Inferior parietal cortex (tissue), 1 donor: ENCODE measurements around the gene RPAP2.
"Not testable (repeated sequence)": the region's sequence is repeated elsewhere in the genome, so short reads cannot be mapped to it uniquely, and the experiment has no call there.

ENCODE experiments used
- DNase-seq: peaks from one replicate; pipeline ENCODE4 v3.0.0-alpha.2; 2016; ENCODE audit errors: extremely low spot score

RPAP2 gene

DNA sequence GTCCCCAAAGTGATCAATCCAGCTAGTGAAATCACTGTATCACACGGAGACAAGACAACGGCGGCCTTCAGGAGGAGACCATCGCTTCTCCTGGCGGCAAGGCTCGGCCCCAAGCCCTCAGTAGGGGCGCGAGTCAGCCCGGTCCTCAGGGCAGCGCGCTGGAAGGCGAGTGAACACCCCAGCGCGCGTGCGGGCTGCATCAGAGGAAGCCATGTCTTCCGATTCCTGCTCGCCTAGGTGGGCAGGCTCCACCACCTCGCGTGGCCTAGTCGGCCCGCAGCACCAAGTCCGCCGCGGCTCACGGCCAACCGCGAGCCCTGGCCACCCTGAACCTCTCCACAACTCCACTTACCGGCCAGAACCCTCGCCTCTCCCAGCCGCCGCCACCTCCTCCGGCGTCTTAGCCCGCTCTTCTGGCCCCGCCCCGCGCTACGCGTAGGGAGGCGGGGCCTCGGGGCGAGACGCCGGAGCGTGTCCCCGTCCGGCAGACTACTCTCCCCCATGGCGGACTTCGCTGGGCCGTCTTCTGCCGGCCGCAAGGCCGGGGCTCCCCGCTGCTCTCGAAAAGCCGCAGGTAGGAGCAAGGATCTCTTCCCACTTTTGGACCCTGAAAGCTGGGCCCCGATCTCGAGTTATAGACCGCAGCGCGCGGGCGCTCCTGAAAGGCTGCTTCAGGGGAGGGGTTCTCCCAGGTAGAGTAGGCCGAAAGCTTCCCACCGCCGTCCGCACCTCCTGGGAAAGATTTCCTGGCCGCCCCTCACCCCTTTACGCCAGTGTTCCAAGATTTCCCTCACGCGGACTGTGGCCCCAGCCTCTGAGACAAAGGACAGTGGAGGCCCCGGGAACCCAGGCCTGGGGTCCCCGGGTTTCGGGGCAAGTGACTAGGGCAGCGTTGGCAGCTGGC, at the start of gene RPAP2, which contains the start of gene GLMN:
RPAP2 (plus strand) TSS at position 487 of the 904 bp plus-strand sequence; CDS start at position 502, 15 bp downstream.
GLMN (minus strand) TSS at position 415 of the 904 bp plus-strand sequence. CDS start 988 bp downstream, outside the sequence.
- DNase-seq: peak; percentile 87

DNA sequence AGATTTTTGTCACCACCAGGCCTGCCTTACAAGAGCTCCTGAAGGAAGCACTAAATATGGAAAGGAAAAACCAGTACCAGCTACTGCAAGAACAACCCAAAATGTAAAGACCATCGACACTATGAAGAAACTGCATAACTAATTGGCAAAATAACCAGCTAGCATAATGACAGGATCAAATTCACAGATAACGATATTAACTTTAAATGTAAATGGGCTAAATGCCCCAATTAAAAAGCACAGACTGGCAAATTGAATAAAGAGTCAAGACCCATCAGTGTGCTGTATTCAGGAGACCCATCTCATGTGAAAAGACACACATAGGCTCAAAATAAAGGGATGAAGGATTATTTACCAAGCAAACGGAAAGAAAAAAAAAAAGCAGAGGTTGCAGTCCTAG, 44.1 kb upstream of the RPAP2 start:
- not testable (repeated sequence) for DNase-seq

DNA sequence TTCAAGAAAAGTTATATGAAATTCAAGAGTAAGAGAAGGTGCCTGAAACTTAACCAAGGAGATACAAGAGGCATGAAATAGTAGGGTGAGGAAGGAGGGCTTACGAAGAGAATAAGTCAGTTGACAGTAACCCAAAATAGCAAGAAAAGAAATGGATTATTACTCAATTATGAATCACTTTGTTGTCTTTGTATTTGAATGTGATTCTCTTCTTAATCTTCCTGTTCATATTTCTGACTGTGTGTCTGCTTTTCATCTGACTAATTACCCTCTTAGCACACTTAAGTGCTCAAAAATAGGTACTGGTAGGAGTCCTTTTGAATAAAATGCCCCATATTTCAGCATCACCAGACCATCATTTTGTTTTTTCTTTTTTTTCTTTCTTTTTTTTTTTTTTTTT, 39.5 kb upstream of the RPAP2 start:
- no peak for DNase-seq

DNA sequence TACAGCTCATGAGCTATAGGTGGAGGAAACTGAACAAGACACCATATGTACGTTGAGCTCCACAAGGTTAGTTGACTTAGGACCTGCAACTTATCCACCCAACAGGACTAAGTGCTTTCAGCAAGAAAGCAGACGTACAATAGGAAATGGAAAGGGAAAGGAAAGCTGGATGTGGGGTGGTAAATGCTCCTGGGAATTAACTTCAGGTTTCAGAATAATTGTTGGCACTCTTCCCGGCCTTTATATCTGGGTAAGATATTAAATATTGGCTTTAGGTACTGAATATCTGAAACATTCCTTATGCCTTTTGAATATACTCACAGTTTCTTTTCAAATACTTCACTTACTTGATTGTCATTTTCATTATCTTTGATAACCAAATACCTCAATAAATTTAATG, 36.3 kb upstream of the RPAP2 start:
- DNase-seq: no peak

DNA sequence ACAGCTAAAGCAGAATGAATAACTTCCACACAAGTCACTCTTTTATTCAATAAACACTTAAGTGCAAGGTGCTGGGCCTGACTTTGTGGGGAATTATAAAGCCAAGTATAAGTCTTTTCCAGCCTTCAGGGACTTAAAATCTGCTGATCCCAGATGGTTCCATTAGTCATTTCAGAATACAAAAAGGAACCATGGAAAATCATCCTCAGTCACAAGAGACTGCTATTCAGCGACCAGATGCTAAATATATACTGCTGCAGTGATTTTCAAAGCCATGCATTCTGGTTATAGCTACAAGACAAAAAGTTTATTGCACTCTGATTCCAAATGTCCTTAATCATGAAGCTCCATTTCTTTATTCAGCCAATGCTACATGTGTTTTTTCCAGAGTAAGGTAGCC, 25.8 kb upstream of the RPAP2 start:
- DNase-seq: peak; percentile 57

DNA sequence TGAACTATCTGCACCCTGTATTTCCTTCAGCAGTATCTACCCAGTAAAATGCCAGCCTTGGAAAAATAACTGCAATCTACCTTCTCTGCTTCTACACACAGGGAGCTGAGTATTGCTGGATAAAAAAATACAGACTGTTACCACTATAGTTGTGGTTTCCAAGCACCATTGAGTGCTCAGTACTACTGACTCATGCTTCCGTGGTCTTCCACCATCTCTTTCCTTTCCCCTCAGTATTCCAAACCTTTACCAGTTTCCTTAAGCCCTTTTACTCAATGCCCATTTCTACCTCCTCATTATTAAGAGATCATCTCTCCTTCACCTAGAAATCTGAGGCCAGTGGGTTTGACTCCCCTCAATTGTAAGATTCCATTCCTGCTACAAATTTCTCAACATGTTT, 23.9 kb upstream of the RPAP2 start:
- no peak for DNase-seq

DNA sequence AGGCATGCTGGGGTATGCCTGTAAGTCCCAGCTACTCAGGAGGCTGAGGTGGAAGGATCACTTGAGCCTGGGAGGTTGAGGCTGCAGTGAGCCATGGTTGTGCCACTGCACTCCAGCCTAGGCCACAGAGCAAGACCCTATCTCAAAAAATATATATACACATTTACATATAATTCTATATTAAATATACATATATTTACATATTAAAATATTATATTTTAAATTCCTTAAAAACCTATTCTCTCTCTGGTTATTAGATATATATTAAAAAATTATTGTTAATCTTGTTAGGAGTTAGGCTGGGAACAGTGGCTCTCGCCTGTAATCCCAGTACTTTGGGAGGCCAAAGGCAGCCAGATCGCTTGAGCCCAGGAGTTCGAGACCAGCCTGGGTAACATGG, 22.8 kb upstream of the RPAP2 start:
- no peak for DNase-seq

DNA sequence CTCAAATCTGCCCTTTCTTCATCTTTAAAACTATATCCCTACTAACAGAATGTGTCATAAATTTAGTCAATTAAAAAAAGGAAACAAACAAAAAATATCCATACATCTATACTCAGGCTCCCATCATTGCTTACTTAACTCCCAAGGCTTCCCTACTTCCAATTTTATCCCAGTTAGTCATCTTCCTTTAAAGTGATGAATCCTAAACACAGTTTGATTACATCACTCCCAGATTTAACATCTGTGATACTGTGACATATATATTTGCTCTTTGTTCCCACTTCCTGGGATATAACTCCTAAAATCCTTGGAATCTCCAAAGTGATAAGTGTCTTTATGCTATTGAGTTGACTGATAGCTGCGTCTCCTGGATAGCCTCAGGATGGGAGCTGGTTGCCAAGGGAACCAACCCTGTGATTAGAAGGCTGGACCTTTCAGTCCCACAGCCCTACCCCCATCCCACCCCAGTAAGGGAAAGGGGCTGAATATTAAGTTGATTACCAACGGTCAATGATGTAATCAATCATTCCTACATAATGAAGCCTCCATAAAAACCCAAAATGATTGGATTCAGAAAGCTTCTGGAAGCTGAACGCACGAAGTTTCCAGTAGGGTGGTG, 21.6 kb upstream of the RPAP2 start:
- DNase-seq: peak; percentile 25

DNA sequence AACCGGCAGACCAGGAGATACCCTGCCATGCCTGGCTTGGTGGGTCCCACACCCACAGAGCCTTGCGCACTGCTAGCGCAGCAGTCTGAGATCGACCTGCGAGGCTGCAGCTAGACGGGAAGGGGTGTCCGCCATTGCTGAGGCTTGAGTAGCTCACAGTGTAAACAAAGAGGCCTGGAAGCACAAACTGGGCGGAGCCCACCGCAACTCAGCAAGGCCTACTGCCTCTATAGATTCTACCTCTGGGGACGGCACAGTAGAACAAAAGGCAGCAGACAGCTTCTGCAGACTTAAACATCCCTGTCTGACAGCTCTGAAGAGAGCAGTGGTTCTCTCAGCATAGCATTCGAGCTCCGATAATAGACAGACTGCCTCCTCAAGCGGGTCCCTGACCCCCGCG, 19.1 kb upstream of the RPAP2 start:
- not testable (repeated sequence) for DNase-seq

DNA sequence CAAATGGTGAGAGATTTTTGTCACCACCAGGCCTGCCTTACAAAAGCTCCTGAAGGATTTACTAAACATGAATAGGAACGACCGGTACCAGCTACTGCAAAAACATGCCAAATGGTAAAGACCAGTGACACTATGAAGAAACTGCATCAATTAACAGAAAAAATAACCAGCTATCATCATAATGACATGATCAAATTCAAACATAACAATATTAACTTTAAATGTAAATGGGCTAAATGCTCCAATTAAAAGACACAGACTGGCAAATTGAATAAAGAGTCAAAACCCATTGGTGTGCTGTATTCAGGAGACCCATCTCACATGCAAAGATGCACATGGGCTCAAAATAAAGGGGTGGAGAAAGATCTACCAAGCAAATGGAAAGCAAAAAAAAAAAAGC, 17.4 kb upstream of the RPAP2 start:
- not testable (repeated sequence) for DNase-seq

DNA sequence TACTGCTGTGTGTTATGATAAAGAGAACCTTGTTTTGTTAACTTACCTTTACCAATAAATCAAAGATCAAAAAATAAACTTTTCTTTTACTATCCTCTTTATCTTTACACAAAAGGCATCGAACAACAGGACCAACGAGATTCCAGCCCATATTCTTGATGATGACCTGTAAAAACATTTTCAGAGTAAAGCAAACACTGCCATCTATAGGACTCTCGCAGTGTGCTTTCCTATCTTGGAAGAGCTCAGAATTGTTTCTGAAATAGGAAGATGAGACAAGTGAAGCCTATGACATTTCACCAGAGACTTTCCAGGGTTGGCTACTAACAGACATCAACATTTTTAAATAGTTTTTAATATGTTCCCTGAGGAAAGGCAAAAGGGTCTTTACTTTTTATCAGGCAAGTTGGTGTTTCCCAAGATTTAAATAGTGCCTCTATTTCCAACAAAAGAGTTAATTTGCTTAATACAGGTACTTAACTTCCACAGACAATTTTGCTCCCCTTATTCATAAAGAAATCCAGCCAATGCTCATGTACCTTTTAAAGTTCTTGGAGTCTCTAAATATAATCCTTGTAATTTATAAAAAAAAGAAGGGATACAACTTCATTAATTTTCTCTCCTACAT, 7.4 kb upstream of the RPAP2 start:
- peak; percentile 84 for DNase-seq

DNA sequence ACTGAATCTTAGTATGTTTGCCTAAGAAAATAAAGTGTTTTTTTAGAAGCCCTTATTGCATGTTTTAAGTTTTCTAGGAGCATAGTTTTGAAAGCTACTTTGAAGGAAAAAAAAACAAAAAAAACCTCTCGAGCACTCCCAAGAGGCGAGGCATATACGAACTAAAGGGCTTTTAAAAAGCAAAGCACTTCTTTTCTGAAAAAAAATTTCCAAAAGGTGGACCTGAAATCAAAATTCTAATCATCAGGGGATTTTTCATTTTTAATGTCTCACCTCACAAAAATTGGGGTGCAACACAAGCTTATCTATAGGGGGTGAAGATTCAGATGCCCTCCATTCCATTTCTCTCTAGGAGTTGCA, 666 bp upstream of the RPAP2 start:
- DNase-seq: no peak

DNA sequence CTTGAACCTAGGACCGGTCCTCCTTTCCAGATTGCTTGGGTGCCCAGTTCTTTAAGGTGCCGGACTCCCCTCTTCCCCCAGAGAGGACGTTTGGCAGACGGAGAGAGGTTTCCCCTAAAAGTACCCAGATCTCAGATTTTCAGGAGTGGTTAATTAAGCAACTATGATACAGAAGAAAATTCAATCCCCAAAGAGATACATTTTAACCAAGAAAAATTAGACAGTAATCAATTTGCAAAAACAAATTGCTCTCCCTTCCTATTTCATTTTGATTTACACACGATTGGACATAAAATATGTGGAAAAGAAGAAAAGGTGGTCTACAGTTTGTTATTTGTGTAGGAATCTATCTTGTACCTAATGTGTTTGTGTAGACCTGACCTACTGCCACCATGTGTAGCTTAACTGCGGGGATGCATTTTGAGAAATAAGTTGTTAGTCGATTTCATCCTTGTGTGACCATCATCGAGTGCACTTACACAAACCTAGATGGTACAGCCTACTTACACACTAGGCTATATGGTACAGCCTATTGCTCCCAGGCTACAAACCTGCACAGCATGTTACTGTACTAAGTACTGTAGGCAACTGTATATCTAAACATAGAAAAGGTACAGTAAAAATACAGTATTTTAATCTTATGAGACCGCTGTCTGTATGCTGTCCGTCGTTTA, 755 bp downstream of the RPAP2 start:
- no peak for DNase-seq

DNA sequence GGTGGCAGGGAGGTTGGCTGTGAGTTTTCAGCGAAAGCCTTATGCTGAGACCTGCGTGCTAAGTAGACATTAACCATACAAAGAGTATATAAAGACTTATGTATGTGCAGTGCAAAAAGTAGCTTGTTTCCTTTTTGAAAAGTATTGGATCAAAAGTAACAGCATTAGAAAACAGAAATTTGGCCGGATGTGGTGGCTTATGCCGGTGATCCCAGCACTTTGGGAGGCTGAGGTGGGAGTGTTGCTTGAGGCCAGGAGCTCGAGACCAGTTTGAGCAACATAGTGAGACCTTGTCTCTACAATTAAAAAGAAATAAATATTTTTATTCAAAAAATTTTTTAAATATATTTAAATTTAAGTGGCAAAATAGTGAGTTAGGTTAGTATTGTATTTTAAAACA, 2.2 kb downstream of the RPAP2 start:
- no peak for DNase-seq

DNA sequence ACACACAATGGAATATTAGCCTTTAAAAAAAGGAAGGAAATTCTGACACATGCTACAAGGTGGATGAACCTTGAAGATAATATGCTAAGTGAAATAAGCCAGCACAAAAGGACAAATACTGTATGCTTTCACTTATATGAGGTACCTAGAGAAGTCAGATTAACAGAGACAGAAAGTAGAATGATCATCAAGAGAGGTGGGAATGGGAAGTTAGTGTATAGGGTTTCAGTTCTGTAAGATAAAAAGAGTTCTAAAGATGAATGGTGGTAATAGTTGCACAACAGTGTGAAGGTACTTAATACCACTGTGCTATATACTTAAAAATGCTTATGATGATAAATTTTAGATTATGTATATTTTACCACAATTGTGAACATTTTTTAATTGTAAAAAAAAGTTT, 7.2 kb downstream of the RPAP2 start:
- no peak for DNase-seq

DNA sequence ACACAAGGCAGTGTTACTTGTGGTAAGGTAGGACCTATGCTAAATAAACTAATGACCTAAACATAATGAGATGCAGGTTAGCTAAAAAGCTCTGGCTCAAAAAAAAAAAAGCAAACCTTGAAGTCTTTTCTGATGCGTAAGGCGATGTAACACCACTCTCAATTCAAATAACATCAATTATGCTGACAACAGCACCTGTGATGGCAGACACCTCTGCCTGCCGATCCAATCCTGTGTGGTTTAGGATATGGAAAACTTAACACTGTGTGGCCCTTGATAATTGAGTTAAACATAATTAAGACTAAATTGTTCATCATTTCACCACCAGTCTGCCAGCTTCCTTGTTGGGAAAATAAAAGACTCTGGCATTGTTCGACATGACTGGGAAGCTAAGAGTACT, 9.1 kb downstream of the RPAP2 start:
- DNase-seq: no peak

DNA sequence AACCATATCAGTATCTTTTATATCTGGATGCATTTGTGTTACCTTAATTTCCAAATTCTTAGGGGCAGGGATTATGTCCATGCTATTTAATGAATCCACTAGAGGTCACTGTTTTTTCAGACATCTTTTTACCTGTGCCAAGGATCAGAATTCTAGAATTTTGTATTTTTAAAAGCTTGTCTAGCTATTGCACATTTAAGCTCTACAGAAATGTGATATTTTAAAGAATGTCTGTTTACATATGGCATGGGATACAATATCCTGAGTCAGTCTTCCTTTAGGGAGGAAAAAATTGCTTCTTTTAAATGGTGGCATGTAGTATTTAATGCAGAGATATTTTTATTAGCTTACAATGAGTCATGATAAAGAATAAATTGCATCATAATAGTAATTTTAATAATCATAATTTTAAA, 11.3 kb downstream of the RPAP2 start:
- peak; percentile 57 for DNase-seq

DNA sequence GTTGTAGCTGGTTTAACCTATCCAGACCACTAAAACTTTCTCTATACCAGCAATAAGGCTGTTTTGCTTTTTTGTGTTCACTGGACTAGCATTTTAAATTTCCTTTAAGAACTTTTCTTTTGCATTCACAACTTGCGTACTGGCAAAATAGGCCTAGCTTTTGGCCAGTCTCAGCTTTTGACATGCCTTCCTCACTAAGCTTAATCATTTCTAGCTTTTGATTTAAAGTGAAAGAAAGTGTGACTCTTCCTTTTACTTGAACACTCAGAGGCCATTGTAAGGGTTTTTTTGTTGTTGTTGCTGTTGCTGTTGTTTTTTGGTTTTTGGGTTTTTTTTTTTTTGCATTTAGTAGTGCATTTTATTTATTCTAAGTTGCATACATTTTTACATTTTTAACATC, 15.2 kb downstream of the RPAP2 start:
- DNase-seq: no peak

DNA sequence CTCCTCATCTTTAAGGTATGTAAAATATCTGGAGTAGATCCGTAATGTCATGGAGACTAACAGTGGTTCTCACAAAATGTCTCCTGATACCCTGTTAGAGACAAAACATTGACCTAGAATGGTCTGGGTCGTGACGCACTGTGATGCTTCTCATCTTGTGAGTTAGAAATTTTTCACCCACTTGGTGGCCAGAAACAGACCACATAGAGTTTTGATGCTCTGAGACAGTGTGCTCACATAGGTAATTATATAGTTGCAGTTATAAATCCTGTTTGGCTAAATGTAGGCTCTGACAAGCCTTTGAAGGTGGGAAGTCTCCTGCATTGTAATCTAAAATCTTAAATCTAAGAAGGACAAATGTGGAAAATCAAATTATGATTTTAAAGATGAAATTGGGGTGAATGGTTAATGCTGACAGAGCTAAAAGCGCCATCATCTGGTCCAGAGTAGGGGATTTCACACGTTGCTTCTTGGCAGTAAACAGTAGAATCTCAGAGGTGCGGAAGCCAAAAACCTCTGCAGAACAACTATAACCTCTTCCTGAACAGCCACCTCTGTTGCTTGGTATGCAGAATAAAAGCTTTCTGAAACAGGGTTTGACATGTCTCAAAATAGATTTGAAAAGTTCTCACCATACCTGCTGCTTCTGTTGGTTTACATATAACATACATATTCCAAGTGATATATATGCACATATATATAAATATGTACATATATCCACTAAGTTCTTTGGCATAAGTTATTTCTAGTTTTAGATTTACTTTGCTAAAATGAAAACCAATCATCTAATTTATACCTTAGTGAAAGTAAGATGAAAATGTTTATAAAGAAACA, 17.1 kb downstream of the RPAP2 start:
- DNase-seq: no peak

DNA sequence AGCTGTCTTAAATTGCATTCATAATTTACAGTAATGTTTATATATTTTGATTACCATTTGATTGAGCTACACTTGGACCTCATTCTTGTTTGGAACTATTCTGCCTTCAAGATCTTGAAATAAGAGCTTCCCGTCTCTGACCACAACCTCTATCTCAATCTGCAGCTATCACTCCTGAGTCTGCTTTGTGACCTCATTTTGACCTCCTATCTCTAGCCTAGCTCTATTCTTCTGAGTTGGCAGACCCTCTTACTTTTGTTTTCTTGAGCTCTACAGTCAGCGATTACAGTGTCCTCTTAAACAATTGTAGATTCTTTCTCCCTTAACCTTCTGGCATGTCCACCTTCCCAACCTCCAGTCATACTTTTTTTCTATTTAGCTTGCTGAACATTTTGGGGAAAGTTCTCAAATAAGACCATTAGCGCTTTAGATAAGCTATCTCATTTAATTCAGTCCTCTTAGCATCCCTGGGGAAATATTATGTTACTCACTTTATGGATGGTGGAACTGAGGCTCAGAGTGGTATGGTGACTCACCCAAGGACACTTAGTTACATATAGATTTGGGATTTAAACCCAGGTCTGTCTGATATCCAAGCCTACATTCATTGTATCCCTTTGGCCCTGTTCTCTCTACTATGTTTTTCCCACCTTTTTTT, 19.1 kb downstream of the RPAP2 start:
- no peak for DNase-seq
